ENCODE measurements around the gene FAM43A. TPM values are rescaled to one million over a fixed set of nuclear protein-coding genes. Genes with fewer than 3 reads are reported as not detected.

The FAM43A gene
- total RNA-seq, 1 experiment from 2014 or later: 4.0 TPM

Other genes with a start within 250 kb of the FAM43A start
- 66.1 and 83.2 TPM in 2 replicates for gene ATP13A3, start 198.9 kb upstream of the FAM43A start, total RNA-seq (2014; rRNA removed; shearing (Covaris generic))
- gene TMEM44, start 52.5 kb upstream of the FAM43A start, total RNA-seq (2014; rRNA removed; shearing (Covaris generic)): 6.6 and 8.4 TPM in 2 replicates
- 43.5 and 51.6 TPM in 2 replicates for gene LSG1, start 13.7 kb upstream of the FAM43A start, total RNA-seq (2014; rRNA removed; shearing (Covaris generic))